SK-N-SH (cell line): Measurements from ENCODE around the gene TIAL1. TPM values are rescaled to one million over a fixed set of nuclear protein-coding genes. Genes with fewer than 3 reads are reported as not detected.

Experiments used
- CTCF ChIA-PET: fragments of 300-600, 350-600 bp; formaldehyde crosslinking; extraction: SDS; loops from one replicate; lab custom pipeline; 2021; lab: Yijun Ruan, JAX
- POLR2A ChIA-PET: fragments of 350-600 bp; sonication (Branson Sonifier 250); formaldehyde crosslinking; extraction: SDS; loops from one replicate; lab custom pipeline; 2020; ENCODE audit warnings: antibody characterized with exemption, inconsistent platforms; lab: Yijun Ruan, JAX
- DNase-seq: peaks from one replicate; pipeline ENCODE4 v3.0.0; 2012
- H2AFZ ChIP-seq: fragments of 200-600 bp; sonication (generic); 2 replicates; pipeline ENCODE4 v1.8.1; 2016; ENCODE audit warnings: antibody characterized with exemption, mild to moderate bottlenecking, low read depth
- H3F3A ChIP-seq: fragments of 200-600 bp; sonication (generic); replicated peaks from 2 replicates; pipeline ENCODE3; 2016; ENCODE audit warnings: antibody characterized with exemption, mild to moderate bottlenecking; ENCODE audit not compliant: insufficient read depth
- H3K27ac ChIP-seq, 2 experiments: fragments of 200-500 bp in 1 of 2; fragments of 200-600 bp in 1 of 2; sonication (Bioruptor generic) in 1 of 2; sonication (generic), shearing (Covaris generic) in 1 of 2; 2 replicates each; pipeline versions ENCODE4 v1.5.1 to v1.6.1; 2014 to 2016; ENCODE audit warnings: low read depth in 2 of 2, inconsistent platforms in 1 of 2, low read length in 1 of 2, mild to moderate bottlenecking in 1 of 2, mixed read lengths in 1 of 2
- H3K27me3 ChIP-seq: fragments of 200-600 bp; sonication (generic), shearing (Covaris generic); 2 replicates; pipeline ENCODE4 v1.6.1; 2016; ENCODE audit warnings: mixed run types; ENCODE audit not compliant: insufficient read depth
- H3K36me3 ChIP-seq, 2 experiments: fragments of 200-500 bp in 1 of 2; fragments of 200-600 bp in 1 of 2; sonication (Bioruptor generic) in 1 of 2; sonication (generic) in 1 of 2; replicated peaks in 1 of 2; 2 replicates each; pipeline versions ENCODE3 to v1.5.1; 2014 to 2016; ENCODE audit warnings: low read length in 1 of 2, mild to moderate bottlenecking in 1 of 2; ENCODE audit not compliant: insufficient read depth in 2 of 2, control insufficient read depth in 1 of 2
- H3K4me1 ChIP-seq, 2 experiments: fragments of 200-500 bp in 1 of 2; fragments of 200-600 bp in 1 of 2; sonication (Bioruptor generic) in 1 of 2; sonication (generic), shearing (Covaris generic) in 1 of 2; 2 replicates each; pipeline versions ENCODE4 v1.5.1 to v1.6.1; 2014 to 2016; ENCODE audit warnings: low read depth in 1 of 2, low read length in 1 of 2, mixed run types in 1 of 2; ENCODE audit not compliant: insufficient read depth in 2 of 2, control insufficient read depth in 1 of 2
- H3K4me2 ChIP-seq: fragments of 200-600 bp; sonication (generic), shearing (Covaris generic); 2 replicates; pipeline ENCODE4 v1.6.1; 2017; ENCODE audit warnings: mixed run types
- H3K4me3 ChIP-seq, 2 experiments: fragments of 200-500 bp in 1 of 2; fragments of 200-600 bp in 1 of 2; sonication (Bioruptor generic) in 1 of 2; sonication (generic), shearing (Covaris generic) in 1 of 2; 2 replicates each; pipeline versions ENCODE4 v1.5.1 to v1.8.1; 2014 to 2016; ENCODE audit warnings: low read depth in 2 of 2, inconsistent platforms in 1 of 2, low read length in 1 of 2, mild to moderate bottlenecking in 1 of 2, mixed read lengths in 1 of 2, moderate library complexity in 1 of 2
- H3K79me2 ChIP-seq: fragments of 200-600 bp; sonication (generic); 2 replicates; pipeline ENCODE4 v1.8.1; 2017; ENCODE audit warnings: mild to moderate bottlenecking; ENCODE audit not compliant: insufficient read depth
- H3K9ac ChIP-seq: fragments of 200-600 bp; sonication (generic); 2 replicates; pipeline ENCODE4 v1.6.1; 2017; ENCODE audit warnings: mixed run types
- H3K9me2 ChIP-seq: fragments of 200-600 bp; sonication (generic); 2 replicates; pipeline ENCODE4 v1.6.1; 2017; ENCODE audit warnings: mixed run types
- H3K9me3 ChIP-seq: fragments of 200-600 bp; sonication (generic); 2 replicates; pipeline ENCODE4 v1.6.1; 2017; ENCODE audit warnings: mixed run types, mild to moderate bottlenecking, moderate library complexity
- H4K20me1 ChIP-seq: fragments of 200-600 bp; sonication (generic); 2 replicates; pipeline ENCODE4 v1.6.1; 2017; ENCODE audit warnings: mild to moderate bottlenecking, mixed run types; ENCODE audit not compliant: insufficient read depth
- EP300 ChIP-seq, 2 experiments: IDR thresholded peaks; 2 replicates each; pipeline versions ENCODE4 v1.4.0 to v1.6.1; 2012; ENCODE audit warnings: borderline replicate concordance in 1 of 2, low read depth in 1 of 2, low read length in 1 of 2
- JUND ChIP-seq: IDR thresholded peaks from 2 replicates; pipeline ENCODE4 v1.4.0; 2012
- MEF2A ChIP-seq: IDR thresholded peaks from 2 replicates; pipeline ENCODE4 v1.4.0; 2012; ENCODE audit warnings: low read depth, borderline replicate concordance
- NFIC ChIP-seq: IDR thresholded peaks from 2 replicates; pipeline ENCODE4 v1.4.0; 2012; ENCODE audit warnings: borderline replicate concordance
- NRF1 ChIP-seq: IDR thresholded peaks from 2 replicates; pipeline ENCODE4 v1.6.1; 2012; ENCODE audit warnings: low read depth, mild to moderate bottlenecking, low read length
- SIN3A ChIP-seq: IDR thresholded peaks from 2 replicates; pipeline ENCODE4 v1.6.1; 2012; ENCODE audit warnings: low read depth, mild to moderate bottlenecking, low read length, moderate library complexity, borderline replicate concordance
- SMC3 ChIP-seq: IDR thresholded peaks from 2 replicates; pipeline ENCODE4 v1.6.1; 2012; ENCODE audit warnings: low read depth, low read length, improper control_type of control experiment
- TEAD4 ChIP-seq: IDR thresholded peaks from 2 replicates; pipeline ENCODE4 v1.4.0; 2012; ENCODE audit warnings: mild to moderate bottlenecking, borderline replicate concordance; ENCODE audit not compliant: insufficient read depth
- USF2 ChIP-seq: fragments of 150-350 bp; IDR thresholded peaks from 2 replicates; pipeline ENCODE4 v1.6.1; 2017; ENCODE audit warnings: antibody characterized with exemption, low read length, low read depth, borderline replicate concordance
- WGBS: methylation state at CpG from one replicate; pipeline ENCODE4 v1.1.6; 2017; ENCODE audit warnings: low lambda C conversion rate; 5-methylcytosine and 5-hydroxymethylcytosine counted together
- polyA plus RNA-seq, 3 experiments: library from polyadenylated mRNA; depleted of rRNA; stranded (reverse); fragments of >200 nt; gene quantifications; 2 replicates each; pipeline ENCODE4 v1.2.3, GENCODE V29; 2012
- TF ChIP-seq, protein P1 (sequence below): IDR thresholded peaks from 2 replicates; pipeline ENCODE4 v1.6.1; 2012; ENCODE audit warnings: mild to moderate bottlenecking, low read depth, low read length, moderate library complexity

TIAL1 gene
- polyA plus RNA-seq, 1 of the 3 experiments (the other 2 are of a cell fraction) = 58.0 TPM

GRCh38 chr10:119546009-119546408 is 50.8 kb downstream of the TIAL1 start:
- DNase-seq = no peak
- Histone ChIP-seq H3K9me3 (no peaks in the 10 kb centered on the region), H4K20me1 (no peaks in the 10 kb centered on the region), H3K4me3 (no peak overlapping the region), H3K27me3 (no peaks in the 10 kb centered on the region; the same call in 1 of the 2 replicates), H3K4me2 (no peak overlapping the region), H3K27ac (no peak overlapping the region), H3K4me1 (peaks cover 3 to 7% of the 10 kb centered on the region in 2 experiments; a peak in 3 of 4 replicates), H3K9me2 (no peaks in the 10 kb centered on the region), H3K79me2 (peaks cover 14% of the 10 kb centered on the region; the same call in 1 of the 2 replicates), H3K36me3 (no peaks in the 10 kb centered on the region), H2AFZ (no peak overlapping the region), H3F3A (peaks cover 4% of the 10 kb centered on the region), H3K9ac (no peak overlapping the region)
- ChIA-PET CTCF (interaction anchor here (2.4 kb wide), 1 partner anchor 347 kb away, joined by 9 read pairs; no protein-coding TSS in a partner anchor), POLR2A (no interaction called here)
- whole genome bisulfite sequencing = 41% methylated on average over 3 of the region's 3 CpGs
- TF ChIP-seq SMC3 (no peak), EP300 (IDR thresholded peaks at IDR 0.05; ENCODE audit: borderline replicate concordance in 1 of 2, low read depth in 1 of 2, low read length in 1 of 2) (no peak), SIN3A (no peak), NRF1 (no peak), USF2 (no peak), NFIC (no peak), TEAD4 (no peak)
- TF ChIP-seq, protein P1, sequence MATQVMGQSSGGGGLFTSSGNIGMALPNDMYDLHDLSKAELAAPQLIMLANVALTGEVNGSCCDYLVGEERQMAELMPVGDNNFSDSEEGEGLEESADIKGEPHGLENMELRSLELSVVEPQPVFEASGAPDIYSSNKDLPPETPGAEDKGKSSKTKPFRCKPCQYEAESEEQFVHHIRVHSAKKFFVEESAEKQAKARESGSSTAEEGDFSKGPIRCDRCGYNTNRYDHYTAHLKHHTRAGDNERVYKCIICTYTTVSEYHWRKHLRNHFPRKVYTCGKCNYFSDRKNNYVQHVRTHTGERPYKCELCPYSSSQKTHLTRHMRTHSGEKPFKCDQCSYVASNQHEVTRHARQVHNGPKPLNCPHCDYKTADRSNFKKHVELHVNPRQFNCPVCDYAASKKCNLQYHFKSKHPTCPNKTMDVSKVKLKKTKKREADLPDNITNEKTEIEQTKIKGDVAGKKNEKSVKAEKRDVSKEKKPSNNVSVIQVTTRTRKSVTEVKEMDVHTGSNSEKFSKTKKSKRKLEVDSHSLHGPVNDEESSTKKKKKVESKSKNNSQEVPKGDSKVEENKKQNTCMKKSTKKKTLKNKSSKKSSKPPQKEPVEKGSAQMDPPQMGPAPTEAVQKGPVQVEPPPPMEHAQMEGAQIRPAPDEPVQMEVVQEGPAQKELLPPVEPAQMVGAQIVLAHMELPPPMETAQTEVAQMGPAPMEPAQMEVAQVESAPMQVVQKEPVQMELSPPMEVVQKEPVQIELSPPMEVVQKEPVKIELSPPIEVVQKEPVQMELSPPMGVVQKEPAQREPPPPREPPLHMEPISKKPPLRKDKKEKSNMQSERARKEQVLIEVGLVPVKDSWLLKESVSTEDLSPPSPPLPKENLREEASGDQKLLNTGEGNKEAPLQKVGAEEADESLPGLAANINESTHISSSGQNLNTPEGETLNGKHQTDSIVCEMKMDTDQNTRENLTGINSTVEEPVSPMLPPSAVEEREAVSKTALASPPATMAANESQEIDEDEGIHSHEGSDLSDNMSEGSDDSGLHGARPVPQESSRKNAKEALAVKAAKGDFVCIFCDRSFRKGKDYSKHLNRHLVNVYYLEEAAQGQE = no peak
- TF ChIP-seq, all 33 proteins: peak for 0

DNA sequence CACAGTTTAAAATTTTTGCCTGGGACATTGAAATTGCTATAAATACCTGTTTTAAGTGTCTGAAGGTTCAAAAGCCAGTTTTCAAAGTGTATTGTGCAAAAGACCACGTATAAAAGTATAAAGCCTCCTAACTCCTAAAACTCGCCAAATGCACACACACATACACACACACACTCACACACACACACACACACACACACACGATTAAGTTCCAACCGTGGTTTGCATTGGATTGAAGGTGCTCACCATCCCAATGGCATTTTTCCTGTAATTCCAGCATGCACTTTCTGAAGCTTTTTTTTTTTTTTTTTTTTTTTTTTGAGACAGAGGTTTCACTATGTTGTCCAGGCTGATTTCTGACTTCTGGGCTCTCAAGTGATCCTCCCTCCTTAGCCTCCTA is 51.5 kb downstream of the TIAL1 start:
- 50% methylated on average over 4 of the region's 4 CpGs for WGBS
- H3K9me2 ChIP-seq = no peaks in the 10 kb centered on the region
- no peak overlapping the region for H3K4me2 ChIP-seq
- H3K36me3 ChIP-seq = no peaks in the 10 kb centered on the region
- CTCF ChIA-PET = interaction anchor here (2.4 kb wide), 1 partner anchor 346 kb away, joined by 9 read pairs; no protein-coding TSS in a partner anchor
- H3K4me3 ChIP-seq = no peak overlapping the region
- POLR2A ChIA-PET = no interaction called here
- H3K4me1 ChIP-seq = peaks cover 3 to 7% of the 10 kb centered on the region in 2 experiments; a peak in 3 of 4 replicates
- no peak overlapping the region for H2AFZ ChIP-seq
- DNase-seq = no peak
- H4K20me1 ChIP-seq = no peaks in the 10 kb centered on the region
- peaks cover 4% of the 10 kb centered on the region for H3F3A ChIP-seq
- peaks cover 21% of the 10 kb centered on the region; the same call in 1 of the 2 replicates for H3K79me2 ChIP-seq
- TF ChIP-seq, protein P1 = no peak
- TF ChIP-seq TEAD4 = no peak
- TF ChIP-seq NFIC = no peak
- no peak for TF ChIP-seq JUND
- TF ChIP-seq MEF2A = no peak
- H3K27me3 ChIP-seq = no peaks in the 10 kb centered on the region; the same call in 1 of the 2 replicates
- no peak overlapping the region for H3K9ac ChIP-seq
- no peak overlapping the region for H3K27ac ChIP-seq
- no peaks in the 10 kb centered on the region for H3K9me3 ChIP-seq
